HepG2 (cell line): Measurements from ENCODE around the gene CDK14. TPM values are rescaled to one million over a fixed set of nuclear protein-coding genes. Genes with fewer than 3 reads are reported as not detected.

ENCODE experiments used
- CEBPG ChIP-seq: IDR thresholded peaks from 2 replicates; pipeline ENCODE4 v1.6.1; 2016
- FOXP1 ChIP-seq, 2 experiments: fragments of 450-650 bp in 1 of 2; IDR thresholded peaks; 2 replicates each; pipeline ENCODE4 v1.6.1; 2017 to 2018; ENCODE audit warnings: antibody characterized with exemption in 1 of 2
- FUBP1 ChIP-seq: sonication (generic); formaldehyde crosslinking; IDR thresholded peaks from 2 replicates; pipeline ENCODE4 v1.5.1; 2020; ENCODE audit warnings: missing genetic modification reagents, mild to moderate bottlenecking, borderline replicate concordance
- GFI1 ChIP-seq: sonication (generic); formaldehyde crosslinking; IDR thresholded peaks from 2 replicates; pipeline ENCODE4 v1.5.0; 2020; ENCODE audit warnings: missing genetic modification reagents, mild to moderate bottlenecking, borderline replicate concordance
- RAD51 ChIP-seq: fragments of 450-650 bp; IDR thresholded peaks from 2 replicates; pipeline ENCODE4 v1.6.1; 2016; ENCODE audit warnings: borderline replicate concordance
- TARDBP ChIP-seq: sonication (generic); formaldehyde crosslinking; IDR thresholded peaks from 2 replicates; pipeline ENCODE4 v1.8.0; 2022; ENCODE audit warnings: mild to moderate bottlenecking, missing genetic modification reagents
- YEATS4 ChIP-seq: sonication (generic); formaldehyde crosslinking; IDR thresholded peaks from 2 replicates; pipeline ENCODE4 v1.4.0; 2020; ENCODE audit warnings: missing genetic modification reagents, borderline replicate concordance
- ZFP36 ChIP-seq: fragments of 150-350 bp; IDR thresholded peaks from 2 replicates; pipeline ENCODE4 v1.6.1; 2018; ENCODE audit warnings: borderline replicate concordance, low read length, low read depth; ENCODE audit not compliant: partially characterized antibody
- ZNF256 ChIP-seq: sonication (generic); formaldehyde crosslinking; conservative IDR thresholded peaks from 2 replicates; pipeline ENCODE4 v1.4.0; 2020; ENCODE audit warnings: missing genetic modification reagents
- ZNF451 ChIP-seq: sonication (generic); formaldehyde crosslinking; IDR thresholded peaks from 2 replicates; pipeline ENCODE4 v1.5.0; 2020; ENCODE audit warnings: mild to moderate bottlenecking, missing genetic modification reagents
- ZNF639 ChIP-seq: conservative IDR thresholded peaks from 2 replicates; pipeline ENCODE4 v1.6.1; 2018; ENCODE audit warnings: missing genetic modification reagents
- ZNF781 ChIP-seq: sonication (generic); formaldehyde crosslinking; IDR thresholded peaks from 2 replicates; pipeline ENCODE4 v1.5.1; 2020; ENCODE audit warnings: borderline replicate concordance, mild to moderate bottlenecking, missing genetic modification reagents; ENCODE audit errors: not compliant biosample characterization
- ZNF792 ChIP-seq: IDR thresholded peaks from 2 replicates; pipeline ENCODE4 v1.6.1; 2016
- polyA plus RNA-seq, 8 experiments: library from polyadenylated mRNA; depleted of rRNA in 3 of 8; stranded (reverse) in 7 of 8; unstranded in 1 of 8; fragments of >200 nt; fragmentation: Illumina TruSeq in 4 of 8; extraction: Trizol in 4 of 8; gene quantifications; 2 replicates each; pipeline versions ENCODE4 v1.2.1 to v1.2.3, GENCODE V29; 2011 to 2016; ENCODE audit warnings: low read depth in 4 of 8, missing spikeins in 1 of 8, mixed read lengths in 1 of 8; ENCODE audit not compliant: insufficient read depth in 1 of 8
- total RNA-seq, 5 experiments: library from RNA; depleted of rRNA; stranded (reverse); fragments of >200 nt; fragmentation: Illumina TruSeq; extraction: Trizol; gene quantifications; 2 replicates each; pipeline ENCODE4 v1.2.3, GENCODE V29; 2016; ENCODE audit warnings: low read depth in 1 of 5
- TF ChIP-seq, protein P1 (sequence below): sonication (generic); formaldehyde crosslinking; IDR thresholded peaks from 2 replicates; pipeline ENCODE4 v1.5.1; 2020; ENCODE audit warnings: mild to moderate bottlenecking, missing genetic modification reagents
- TF ChIP-seq, protein P2 (sequence below): sonication (generic); formaldehyde crosslinking; IDR thresholded peaks from 2 replicates; pipeline ENCODE4 v1.4.0; 2020; ENCODE audit warnings: missing genetic modification reagents, borderline replicate concordance
- TF ChIP-seq, protein P3 (sequence below): sonication (generic); formaldehyde crosslinking; IDR thresholded peaks from 2 replicates; pipeline ENCODE4 v1.4.0; 2020; ENCODE audit warnings: missing genetic modification reagents
- TF ChIP-seq, protein P4 (sequence below): IDR thresholded peaks from 2 replicates; pipeline ENCODE4 v1.6.1; 2016; ENCODE audit warnings: low read depth

Gene CDK14
- total and polyA plus RNA-seq, 2 of the 13 experiments (the other 11 are each of a cell fraction or from before 2014, with no cell fraction given): 0.26 to 0.71 TPM

GRCh38 chr7:90766814-90767564 is 170.9 kb downstream of the CDK14 start (continued):
- TF ChIP-seq ZNF781 (CRISPR knock-in tag): peak; percentile 65
- TF ChIP-seq FOXP1 (IDR thresholded peaks at IDR 0.05): no peak
- TF ChIP-seq FOXP1 (CRISPR knock-in tag; IDR thresholded peaks at IDR 0.05): peak; percentile 77
- no peak for TF ChIP-seq ZNF451 (CRISPR knock-in tag)
- TF ChIP-seq ZNF792: peak; percentile 28; the same call in 1 of the 2 replicates
- TF ChIP-seq, protein P1, sequence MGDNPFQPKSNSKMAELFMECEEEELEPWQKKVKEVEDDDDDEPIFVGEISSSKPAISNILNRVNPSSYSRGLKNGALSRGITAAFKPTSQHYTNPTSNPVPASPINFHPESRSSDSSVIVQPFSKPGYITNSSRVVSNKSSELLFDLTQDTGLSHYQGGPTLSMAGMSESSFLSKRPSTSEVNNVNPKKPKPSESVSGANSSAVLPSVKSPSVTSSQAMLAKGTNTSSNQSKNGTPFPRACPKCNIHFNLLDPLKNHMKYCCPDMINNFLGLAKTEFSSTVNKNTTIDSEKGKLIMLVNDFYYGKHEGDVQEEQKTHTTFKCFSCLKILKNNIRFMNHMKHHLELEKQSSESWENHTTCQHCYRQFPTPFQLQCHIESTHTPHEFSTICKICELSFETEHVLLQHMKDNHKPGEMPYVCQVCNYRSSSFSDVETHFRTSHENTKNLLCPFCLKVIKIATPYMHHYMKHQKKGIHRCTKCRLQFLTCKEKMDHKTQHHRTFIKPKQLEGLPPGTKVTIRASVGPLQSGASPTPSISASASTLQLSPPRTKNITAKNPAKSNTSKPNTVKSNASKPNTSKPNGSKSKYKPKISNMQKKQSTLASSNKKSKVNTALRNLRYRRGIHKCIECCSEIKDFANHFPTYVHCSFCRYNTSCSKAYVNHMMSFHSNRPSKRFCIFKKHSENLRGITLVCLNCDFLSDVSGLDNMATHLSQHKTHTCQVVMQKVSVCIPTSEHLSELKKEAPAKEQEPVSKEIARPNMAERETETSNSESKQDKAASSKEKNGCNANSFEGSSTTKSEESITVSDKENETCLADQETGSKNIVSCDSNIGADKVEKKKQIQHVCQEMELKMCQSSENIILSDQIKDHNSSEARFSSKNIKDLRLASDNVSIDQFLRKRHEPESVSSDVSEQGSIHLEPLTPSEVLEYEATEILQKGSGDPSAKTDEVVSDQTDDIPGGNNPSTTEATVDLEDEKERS: 0 out of 2 replicates have a peak, but pooled peaks have one; percentile 78
- TF ChIP-seq FUBP1: no peak
- TF ChIP-seq, protein P2, sequence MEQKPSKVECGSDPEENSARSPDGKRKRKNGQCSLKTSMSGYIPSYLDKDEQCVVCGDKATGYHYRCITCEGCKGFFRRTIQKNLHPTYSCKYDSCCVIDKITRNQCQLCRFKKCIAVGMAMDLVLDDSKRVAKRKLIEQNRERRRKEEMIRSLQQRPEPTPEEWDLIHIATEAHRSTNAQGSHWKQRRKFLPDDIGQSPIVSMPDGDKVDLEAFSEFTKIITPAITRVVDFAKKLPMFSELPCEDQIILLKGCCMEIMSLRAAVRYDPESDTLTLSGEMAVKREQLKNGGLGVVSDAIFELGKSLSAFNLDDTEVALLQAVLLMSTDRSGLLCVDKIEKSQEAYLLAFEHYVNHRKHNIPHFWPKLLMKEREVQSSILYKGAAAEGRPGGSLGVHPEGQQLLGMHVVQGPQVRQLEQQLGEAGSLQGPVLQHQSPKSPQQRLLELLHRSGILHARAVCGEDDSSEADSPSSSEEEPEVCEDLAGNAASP (CRISPR knock-in tag): no peak; the same call in 1 of the 2 replicates
- peak; percentile 85 for TF ChIP-seq CEBPG (CRISPR knock-in tag)
- TF ChIP-seq TARDBP: peak; percentile 24; the same call in 1 of the 2 replicates
- TF ChIP-seq GFI1 (CRISPR knock-in tag): no peak
- TF ChIP-seq, protein P3, sequence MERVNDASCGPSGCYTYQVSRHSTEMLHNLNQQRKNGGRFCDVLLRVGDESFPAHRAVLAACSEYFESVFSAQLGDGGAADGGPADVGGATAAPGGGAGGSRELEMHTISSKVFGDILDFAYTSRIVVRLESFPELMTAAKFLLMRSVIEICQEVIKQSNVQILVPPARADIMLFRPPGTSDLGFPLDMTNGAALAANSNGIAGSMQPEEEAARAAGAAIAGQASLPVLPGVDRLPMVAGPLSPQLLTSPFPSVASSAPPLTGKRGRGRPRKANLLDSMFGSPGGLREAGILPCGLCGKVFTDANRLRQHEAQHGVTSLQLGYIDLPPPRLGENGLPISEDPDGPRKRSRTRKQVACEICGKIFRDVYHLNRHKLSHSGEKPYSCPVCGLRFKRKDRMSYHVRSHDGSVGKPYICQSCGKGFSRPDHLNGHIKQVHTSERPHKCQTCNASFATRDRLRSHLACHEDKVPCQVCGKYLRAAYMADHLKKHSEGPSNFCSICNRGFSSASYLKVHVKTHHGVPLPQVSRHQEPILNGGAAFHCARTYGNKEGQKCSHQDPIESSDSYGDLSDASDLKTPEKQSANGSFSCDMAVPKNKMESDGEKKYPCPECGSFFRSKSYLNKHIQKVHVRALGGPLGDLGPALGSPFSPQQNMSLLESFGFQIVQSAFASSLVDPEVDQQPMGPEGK: peak; percentile 38; the same call in 1 of the 2 replicates
- 0 out of 2 replicates have a peak, but pooled peaks have one; percentile 23 for TF ChIP-seq ZNF639
- no peak for TF ChIP-seq RAD51
- no peak for TF ChIP-seq ZFP36
- TF ChIP-seq, protein P4, sequence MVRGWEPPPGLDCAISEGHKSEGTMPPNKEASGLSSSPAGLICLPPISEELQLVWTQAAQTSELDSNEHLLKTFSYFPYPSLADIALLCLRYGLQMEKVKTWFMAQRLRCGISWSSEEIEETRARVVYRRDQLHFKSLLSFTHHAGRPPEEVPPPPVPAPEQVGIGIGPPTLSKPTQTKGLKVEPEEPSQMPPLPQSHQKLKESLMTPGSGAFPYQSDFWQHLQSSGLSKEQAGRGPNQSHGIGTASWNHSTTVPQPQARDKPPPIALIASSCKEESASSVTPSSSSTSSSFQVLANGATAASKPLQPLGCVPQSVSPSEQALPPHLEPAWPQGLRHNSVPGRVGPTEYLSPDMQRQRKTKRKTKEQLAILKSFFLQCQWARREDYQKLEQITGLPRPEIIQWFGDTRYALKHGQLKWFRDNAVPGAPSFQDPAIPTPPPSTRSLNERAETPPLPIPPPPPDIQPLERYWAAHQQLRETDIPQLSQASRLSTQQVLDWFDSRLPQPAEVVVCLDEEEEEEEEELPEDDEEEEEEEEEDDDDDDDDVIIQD: peak; percentile 94
- no peak for TF ChIP-seq ZNF256 (CRISPR knock-in tag)
- TF ChIP-seq YEATS4 (CRISPR knock-in tag): 0 out of 2 replicates have a peak, but pooled peaks have one; percentile 41
